ENCODE results near the gene PHC1. TPM values are rescaled to one million over a fixed set of nuclear protein-coding genes. Genes with fewer than 3 reads are reported as not detected.

The PHC1 gene
- polyA plus RNA-seq, 3 donors from 2014 or later, result 3.7 to 22.0 (median 7.1) TPM

GRCh38 chr12:8968761-8969160 lies 54.5 kb downstream of the PHC1 start:
- no peak overlapping the region for H3K4me3 Mint-ChIP-seq
- H3K27ac Mint-ChIP-seq, result no peak overlapping the region
- peaks cover 4 to 21% (median 17%) of the 10 kb centered on the region in 3 donors for H3K36me3 Mint-ChIP-seq
- peaks cover 9 to 25% (median 16%) of the 10 kb centered on the region in 6 donors for H3K9me3 Mint-ChIP-seq
- peaks cover 23 to 44% of the 10 kb centered on the region in 2 donors for H3K4me1 Mint-ChIP-seq
- H3K27me3 Mint-ChIP-seq (ENCODE audit: low read depth in 3 of 3), result no peaks in the 10 kb centered on the region
- DNase-seq, result no peak

- no peak for DNase-seq
- Mint-ChIP-seq H3K4me1 (peaks cover 14 to 32% of the 10 kb centered on the region in 2 donors), H3K27ac (peak overlapping the region; percentile 42 to 85 (median 72)), H3K36me3 (peaks cover 4 to 15% (median 13%) of the 10 kb centered on the region in 3 donors), H3K4me3 (no peak overlapping the region), H3K27me3 (ENCODE audit: low read depth in 3 of 3) (no peaks in the 10 kb centered on the region), H3K9me3 (peaks cover 7 to 18% (median 14%) of the 10 kb centered on the region in 6 donors)
Measured at GRCh38 chr12:8969861-8970411, 55.6 kb downstream of the PHC1 start.

- no peaks in the 10 kb centered on the region for H3K27me3 Mint-ChIP-seq (ENCODE audit: low read depth in 3 of 3)
- H3K36me3 Mint-ChIP-seq, result peaks cover 4 to 17% (median 13%) of the 10 kb centered on the region in 3 donors
- peak overlapping the region in 1 of 5 donors; percentile 44 for H3K4me3 Mint-ChIP-seq
- DNase-seq, result no peak
- peaks cover 7 to 18% (median 14%) of the 10 kb centered on the region in 6 donors for H3K9me3 Mint-ChIP-seq
- H3K4me1 Mint-ChIP-seq, result peaks cover 14 to 34% of the 10 kb centered on the region in 2 donors
- H3K27ac Mint-ChIP-seq, result peak overlapping the region; percentile 42 to 85 (median 70)
Measured at GRCh38 chr12:8970432-8970831, 56.1 kb downstream of the PHC1 start.

- H3K9me3 Mint-ChIP-seq, result peaks cover 7 to 20% (median 15%) of the 10 kb centered on the region in 6 donors
- peaks cover 12 to 28% (median 20%) of the 10 kb centered on the region in 3 donors for H3K36me3 Mint-ChIP-seq
- no peak for DNase-seq
- H3K4me3 Mint-ChIP-seq, result no peak overlapping the region
- peaks cover 0 to 3% (median 2%) of the 10 kb centered on the region in 3 donors for H3K27me3 Mint-ChIP-seq (ENCODE audit: low read depth in 3 of 3)
- H3K4me1 Mint-ChIP-seq, result peaks cover 22 to 39% of the 10 kb centered on the region in 2 donors
- H3K27ac Mint-ChIP-seq, result no peak overlapping the region
Measured at GRCh38 chr12:8980137-8980536, 65.8 kb downstream of the PHC1 start.

- H3K36me3 Mint-ChIP-seq, result peaks cover under 1 to 4% (median under 1%) of the 10 kb centered on the region in 3 donors
- DNase-seq, result peak; percentile 57 to 61 (median 60)
Measured at GRCh38 chr12:8985213-8985754, 71.0 kb downstream of the PHC1 start.

GRCh38 chr12:8987163-8987562 lies 72.9 kb downstream of the PHC1 start:
- no peak for DNase-seq
- peak overlapping the region; percentile 92 to 97 (median 94) for H3K27ac Mint-ChIP-seq
- peaks cover 0 to 2% (median 0%) of the 10 kb centered on the region in 6 donors for H3K9me3 Mint-ChIP-seq
- peaks cover 66 to 79% of the 10 kb centered on the region in 2 donors for H3K4me1 Mint-ChIP-seq
- peaks cover 0 to 3% (median 2%) of the 10 kb centered on the region in 3 donors for H3K27me3 Mint-ChIP-seq (ENCODE audit: low read depth in 3 of 3)
- no peaks in the 10 kb centered on the region for H3K36me3 Mint-ChIP-seq
- peak overlapping the region; percentile 70 to 95 (median 88) for H3K4me3 Mint-ChIP-seq

More at GRCh38 chr12:8985213-8985754, 71.0 kb downstream of the PHC1 start:
- peak overlapping the region; percentile 89 to 97 (median 94) for H3K27ac Mint-ChIP-seq
- H3K4me3 Mint-ChIP-seq, result peak overlapping the region; percentile 23 to 75 (median 70)
- H3K4me1 Mint-ChIP-seq, result peaks cover 63 to 75% of the 10 kb centered on the region in 2 donors
- H3K27me3 Mint-ChIP-seq (ENCODE audit: low read depth in 3 of 3), result peaks cover 0 to 3% (median 2%) of the 10 kb centered on the region in 3 donors
- peaks cover under 1 to 6% (median 2%) of the 10 kb centered on the region in 6 donors for H3K9me3 Mint-ChIP-seq

- no peaks in the 10 kb centered on the region for H3K36me3 Mint-ChIP-seq
- H3K4me1 Mint-ChIP-seq, result peaks cover 69 to 82% of the 10 kb centered on the region in 2 donors
- H3K4me3 Mint-ChIP-seq, result peak overlapping the region; percentile 70 to 95 (median 88)
- peaks cover 0 to 4% (median 3%) of the 10 kb centered on the region in 3 donors for H3K27me3 Mint-ChIP-seq (ENCODE audit: low read depth in 3 of 3)
- peak overlapping the region; percentile 92 to 97 (median 94) for H3K27ac Mint-ChIP-seq
- peaks cover 0 to 2% (median 0%) of the 10 kb centered on the region in 6 donors for H3K9me3 Mint-ChIP-seq
- peak in 1 of 3 donors; percentile 37 for DNase-seq
Measured at GRCh38 chr12:8987685-8988084, 73.4 kb downstream of the PHC1 start.

GRCh38 chr12:8989413-8989812 lies 75.1 kb downstream of the PHC1 start, which contains the start of gene KLRG1:
TSS of gene KLRG1 (plus strand) at chr12:8989546. CDS start at chr12:8989636, 90 bp downstream.
- Mint-ChIP-seq H3K9me3 (peaks cover 0 to 2% (median 0%) of the 10 kb centered on the region in 6 donors), H3K4me3 (peak within 1 kb of the TSS; percentile 85 to 95 (median 91)), H3K27ac (peak within 1 kb of the TSS; percentile 92 to 97 (median 94)), H3K36me3 (peaks cover 0 to 11% (median under 1%) of the 10 kb centered on the region in 3 donors), H3K4me1 (peaks cover 74 to 84% of the 10 kb centered on the region in 2 donors), H3K27me3 (ENCODE audit: low read depth in 3 of 3) (peaks cover 0 to 5% (median 3%) of the 10 kb centered on the region in 3 donors)
- DNase-seq, result peak; percentile 44 to 58 (median 44)

Other genes with a start within 250 kb of the PHC1 start
- gene RIMKLB, start 216.5 kb upstream of the PHC1 start, polyA plus RNA-seq, result 1 to 10 TPM in 2 of 3 donors, under 1 TPM in 1; 0.13 to 4.1 (median 1.6) TPM
- gene A2ML1, start 91.9 kb upstream of the PHC1 start, polyA plus RNA-seq, result not detected
- gene M6PR, start 35.1 kb downstream of the PHC1 start, polyA plus RNA-seq, result 100 to 1,000 TPM; 285 to 435 (median 395) TPM
- gene KLRG1, start 75.0 kb downstream of the PHC1 start, polyA plus RNA-seq, result 100 to 1,000 TPM; 183 to 569 (median 308) TPM
- 1 to 10 TPM in 2 of 3 donors, not detected in 1; 1.3 to 1.5 TPM for gene A2M, start 201.4 kb downstream of the PHC1 start, polyA plus RNA-seq